Testis (tissue), 3 donors: ENCODE data around the gene BID. TPM values are rescaled to one million over a fixed set of nuclear protein-coding genes. Genes with fewer than 3 reads are reported as not detected.

ENCODE experiments used
- DNase-seq: peaks from one replicate; pipeline ENCODE4 v3.0.0-alpha.2; 2019
- H3K27ac ChIP-seq, 2 donors: fragments of 200-600 bp; sonication (generic); one replicate each; pipeline ENCODE4 v1.5.1; 2019
- H3K27me3 ChIP-seq: fragments of 200-600 bp; sonication (generic); one replicate; pipeline ENCODE4 v1.5.1; 2019
- H3K36me3 ChIP-seq: fragments of 200-600 bp; sonication (generic); one replicate; pipeline ENCODE4 v1.5.1; 2017; ENCODE audit warnings: low read depth; ENCODE audit errors: missing control alignments
- H3K4me1 ChIP-seq: fragments of 200-600 bp; sonication (generic); one replicate; pipeline ENCODE4 v1.5.1; 2019
- H3K4me3 ChIP-seq, 2 donors: fragments of 200-600 bp; sonication (generic); one replicate each; pipeline ENCODE4 v1.5.1; 2017 to 2019
- H3K9me3 ChIP-seq: fragments of 200-600 bp; sonication (generic); one replicate; pipeline ENCODE4 v1.5.1; 2017
- CTCF ChIP-seq, 3 experiments: fragments of 450-650 bp in 2 of 3; fragments of 200-600 bp in 1 of 3; sonication (generic) in 1 of 3; IDR thresholded peaks; one replicate each; pipeline ENCODE4 v1.5.1; 2016 to 2019; ENCODE audit warnings: antibody characterized with exemption in 3 of 3, mild to moderate bottlenecking in 2 of 3, moderate library complexity in 1 of 3
- POLR2A ChIP-seq: fragments of 450-650 bp; IDR thresholded peaks from one replicate; pipeline ENCODE4 v1.6.1; 2017; ENCODE audit warnings: antibody characterized with exemption, mild to moderate bottlenecking, moderate library complexity
- WGBS, 2 donors: methylation state at CpG; one replicate each; pipeline ENCODE4 v1.1.5; 2018; 5-methylcytosine and 5-hydroxymethylcytosine counted together
- intact Hi-C: fragments of 100-400 bp; cut with DNase I; formaldehyde crosslinking; loops from one replicate; pipeline ENCODE4 v1.15.1; 2023; ENCODE audit warnings: low total_unique reads
- polyA plus RNA-seq: library from polyadenylated mRNA; stranded (reverse); fragments of 350-450 nt; fragmentation: Illumina TruSeq; extraction: RNeasy Lipid Tissue Mini Kit (QIAGEN cat#74804); gene quantifications from one replicate; pipeline ENCODE4 v1.2.3, GENCODE V29; 2014; ENCODE audit warnings: low read depth, low replicate concordance; ENCODE audit not compliant: insufficient read depth
- total RNA-seq, 2 donors: library from RNA; depleted of rRNA; stranded (reverse); fragments of >200 nt; gene quantifications; one replicate each; pipeline ENCODE4 v1.2.3, GENCODE V29; 2016

Gene BID
- total and polyA plus RNA-seq, 3 donors from 2014 or later, result 6.9 to 8.4 (median 8.3) TPM

DNA sequence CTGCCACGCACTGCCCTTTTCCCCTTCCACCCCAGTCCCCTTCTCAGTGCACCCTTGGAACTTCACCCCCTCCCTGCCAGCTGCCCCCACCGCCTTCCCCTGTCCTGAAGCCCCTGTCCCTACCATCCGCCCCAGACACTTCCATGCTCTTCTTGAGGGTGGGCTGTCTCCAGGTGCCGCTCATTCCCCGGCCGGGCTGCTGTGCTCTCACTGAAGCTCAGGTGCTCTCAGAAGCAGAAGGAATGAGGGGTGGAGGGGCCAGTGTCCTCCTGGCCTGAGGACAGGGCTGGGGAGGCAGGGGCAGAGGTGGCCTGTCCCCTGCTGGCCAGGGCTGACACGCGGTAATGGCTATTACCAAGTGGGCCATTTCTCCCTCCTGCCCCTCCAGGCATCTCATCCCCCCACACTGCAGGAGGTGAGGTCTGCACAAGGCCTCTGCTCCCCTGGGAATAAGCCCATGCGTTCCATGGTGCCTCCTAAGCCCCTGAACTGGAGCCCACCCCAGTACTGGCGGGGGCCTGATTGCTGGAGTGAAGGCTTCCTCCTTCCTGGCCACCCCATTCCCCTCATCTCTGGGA is 6.6 kb upstream of the BID start:
- TF ChIP-seq CTCF (IDR thresholded peaks at IDR 0.05), result no peak
- TF ChIP-seq POLR2A, result no peak
- DNase-seq, result no peak
- Histone ChIP-seq H3K36me3 (no peaks in the 10 kb centered on the region), H3K4me1 (no peaks in the 10 kb centered on the region), H3K27me3 (no peaks in the 10 kb centered on the region), H3K4me3 (no peak overlapping the region), H3K9me3 (no peaks in the 10 kb centered on the region), H3K27ac (no peak overlapping the region)
- WGBS, 2 donors, result 90 to 91% methylated on average over 10 of the region's 10 CpGs
- intact Hi-C loops, result no loop called here

GRCh38 chr22:17780116-17780740 is 6.0 kb upstream of the BID start:
- intact Hi-C loops, result no loop called here
- no peak for DNase-seq
- no peaks in the 10 kb centered on the region for H3K4me1 ChIP-seq
- no peaks in the 10 kb centered on the region for H3K36me3 ChIP-seq
- H3K27me3 ChIP-seq, result no peaks in the 10 kb centered on the region
- no peak overlapping the region for H3K27ac ChIP-seq
- no peak overlapping the region for H3K4me3 ChIP-seq
- TF ChIP-seq POLR2A, result no peak
- TF ChIP-seq CTCF (IDR thresholded peaks at IDR 0.05), result no peak
- 78 to 83% methylated on average over 15 to 19 of the region's 19 CpGs for WGBS, 2 donors
- H3K9me3 ChIP-seq, result no peaks in the 10 kb centered on the region

DNA sequence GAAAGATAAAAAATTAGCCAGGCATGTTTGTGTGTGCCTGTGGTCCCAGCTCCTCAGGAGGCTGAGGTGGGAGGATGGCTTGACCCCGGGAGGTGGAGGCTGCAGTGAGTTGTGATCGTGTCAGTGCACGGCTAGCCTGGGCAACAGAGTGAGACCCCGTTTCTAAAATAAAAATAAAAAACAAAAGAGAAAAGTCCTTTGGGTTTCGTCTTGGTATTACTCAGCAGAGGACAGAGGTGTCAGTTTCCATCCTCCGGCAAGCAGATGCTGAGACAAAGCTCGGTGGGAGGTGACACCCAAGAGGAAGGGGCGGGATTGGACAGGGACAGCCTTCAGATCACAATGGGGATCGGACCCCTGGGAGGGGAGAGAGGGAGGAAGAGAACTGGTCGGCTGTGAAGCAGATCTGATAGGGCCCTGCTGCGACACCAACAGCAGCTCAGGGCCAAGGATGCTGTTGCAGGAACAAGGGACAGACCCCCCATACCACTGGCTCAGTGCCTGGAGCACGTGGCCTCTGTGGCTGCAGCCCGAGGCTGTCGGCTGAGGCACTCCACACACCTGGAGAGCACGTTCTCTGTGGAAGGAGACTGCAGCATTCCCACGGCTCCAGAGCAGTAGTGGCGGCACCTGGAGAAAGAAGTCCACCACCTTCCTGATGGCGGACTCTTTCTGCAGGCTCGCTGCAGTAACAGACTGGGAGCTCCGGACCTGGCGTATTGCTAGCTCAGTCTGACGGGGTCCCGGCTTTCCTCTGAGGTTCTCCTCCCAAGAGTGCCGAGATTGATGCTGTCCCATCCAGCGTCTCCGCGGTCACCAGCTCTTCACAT is 5.2 kb upstream of the BID start:
- Histone ChIP-seq H3K36me3 (no peaks in the 10 kb centered on the region), H3K4me3 (no peak overlapping the region), H3K4me1 (no peaks in the 10 kb centered on the region), H3K9me3 (no peaks in the 10 kb centered on the region), H3K27me3 (no peaks in the 10 kb centered on the region), H3K27ac (no peak overlapping the region)
- 81 to 84% methylated on average over 22 to 27 of the region's 27 CpGs for WGBS, 2 donors
- TF ChIP-seq CTCF (IDR thresholded peaks at IDR 0.05) (no peak), POLR2A (no peak)
- intact Hi-C loops, result no loop called here
- no peak for DNase-seq

- DNase-seq, result no peak
- Histone ChIP-seq H3K9me3 (no peaks in the 10 kb centered on the region), H3K27me3 (no peaks in the 10 kb centered on the region), H3K4me3 (no peak overlapping the region), H3K27ac (no peak overlapping the region), H3K36me3 (no peaks in the 10 kb centered on the region), H3K4me1 (peaks cover under 1% of the 10 kb centered on the region)
- 94% methylated on average over 20 to 23 of the region's 23 CpGs for WGBS, 2 donors
- intact Hi-C loops, result no loop called here
- TF ChIP-seq CTCF (IDR thresholded peaks at IDR 0.05) (no peak), POLR2A (no peak)
Measured at GRCh38 chr22:17778412-17778976, 4.2 kb upstream of the BID start.
